Measurements from ENCODE around the gene NPRL2.

Gene NPRL2

DNA sequence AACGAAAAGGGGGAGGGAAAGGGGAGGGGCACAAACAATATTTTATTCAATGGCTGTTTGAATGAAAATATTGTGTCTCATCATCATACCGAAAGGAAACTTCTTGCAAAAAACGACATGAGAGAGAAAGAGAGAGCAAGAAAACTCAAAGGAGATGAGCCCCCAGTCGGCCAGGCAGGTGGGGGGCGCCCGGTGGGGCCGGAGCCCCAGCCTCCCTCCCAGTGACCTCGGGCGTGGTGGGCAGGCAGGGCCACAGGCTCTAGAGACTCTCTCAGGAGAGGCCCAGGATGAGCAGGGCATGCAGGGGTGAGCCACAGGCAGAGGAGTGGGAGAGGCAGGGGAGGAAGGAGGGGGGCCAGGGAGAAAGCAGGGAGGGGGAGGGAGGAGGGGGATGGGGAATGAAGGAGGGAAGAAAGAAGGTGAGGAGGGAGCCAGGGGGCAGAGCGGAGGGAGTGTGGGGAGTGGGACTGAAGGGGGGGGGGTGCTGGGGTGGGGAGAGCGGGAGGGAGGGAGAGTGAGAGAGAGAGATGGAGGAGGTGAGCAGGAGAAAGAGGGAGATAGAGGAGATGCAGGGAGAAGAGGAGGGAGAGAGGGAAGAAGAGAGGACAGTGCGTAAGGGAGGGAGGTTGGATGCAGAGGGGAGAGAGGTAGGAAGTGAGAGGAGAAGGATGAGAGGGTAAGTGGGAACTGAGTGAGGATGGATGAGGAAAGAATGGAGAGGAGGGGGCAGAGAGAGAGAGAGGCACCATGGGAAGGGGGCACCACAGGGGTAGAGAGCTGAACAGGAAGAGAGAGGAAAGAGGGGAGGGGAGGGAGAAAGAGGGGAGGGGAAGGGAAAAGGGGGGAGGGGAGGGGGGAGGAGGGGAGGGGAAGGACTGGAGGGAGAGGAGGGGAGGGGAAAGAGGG lies 22.8 kb upstream of the NPRL2 start:
- DNase-seq: no peak

GRCh38 chr3:50372349-50372748 lies 21.8 kb upstream of the NPRL2 start:
- DNase-seq: no peak

- DNase-seq: no peak
Measured at GRCh38 chr3:50371133-50371685, 20.6 kb upstream of the NPRL2 start.

DNA sequence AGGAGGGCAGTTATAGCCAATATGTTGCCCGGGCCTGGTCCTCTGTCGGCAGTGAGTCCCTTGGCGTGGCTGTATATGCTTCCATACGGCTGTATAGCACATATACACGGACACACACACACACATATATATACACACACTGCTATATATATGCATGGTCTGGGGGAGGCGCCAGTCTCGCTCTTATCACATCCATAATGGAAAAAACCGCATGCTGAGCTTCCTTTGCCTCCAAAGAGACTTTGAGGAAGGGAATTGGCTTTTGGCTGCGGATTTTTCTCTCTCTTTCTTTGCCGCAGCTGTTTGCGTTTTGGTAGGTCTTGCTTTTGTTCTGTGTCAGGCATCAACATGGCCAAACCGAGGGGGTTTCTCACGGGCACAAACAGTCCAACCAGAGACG lies 20.0 kb upstream of the NPRL2 start:
- peak; percentile 76 for DNase-seq

DNA sequence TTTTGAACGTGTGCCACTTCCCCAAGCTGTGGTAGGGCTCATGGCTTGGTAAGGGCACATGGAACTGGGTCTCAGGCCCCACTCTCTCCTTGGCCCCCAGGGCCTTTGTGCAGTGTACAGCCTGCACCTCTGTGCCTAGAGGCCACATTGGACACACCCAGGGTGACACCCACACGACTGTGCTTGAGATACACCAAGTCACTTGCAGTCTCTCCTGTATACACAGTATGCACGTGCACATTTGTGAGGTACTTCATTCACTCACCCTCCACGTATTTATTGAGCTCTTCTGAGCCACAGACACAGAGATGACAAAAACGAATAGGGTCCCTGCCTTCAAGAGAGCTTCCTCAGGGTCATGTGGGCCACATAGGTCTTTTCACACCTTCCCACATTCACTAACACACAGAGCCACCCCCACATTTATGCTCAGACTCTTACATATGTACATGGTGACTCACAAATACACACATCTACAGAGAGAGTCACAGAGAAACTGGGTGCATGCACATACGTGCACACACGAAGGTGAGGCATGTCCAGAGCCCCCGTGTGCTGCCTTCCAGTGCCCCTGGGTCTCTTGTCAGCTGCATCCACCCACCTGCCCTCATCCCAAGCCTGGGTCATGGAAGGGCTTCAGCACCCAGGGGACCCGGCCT lies 18.6 kb upstream of the NPRL2 start:
- DNase-seq: no peak

DNA sequence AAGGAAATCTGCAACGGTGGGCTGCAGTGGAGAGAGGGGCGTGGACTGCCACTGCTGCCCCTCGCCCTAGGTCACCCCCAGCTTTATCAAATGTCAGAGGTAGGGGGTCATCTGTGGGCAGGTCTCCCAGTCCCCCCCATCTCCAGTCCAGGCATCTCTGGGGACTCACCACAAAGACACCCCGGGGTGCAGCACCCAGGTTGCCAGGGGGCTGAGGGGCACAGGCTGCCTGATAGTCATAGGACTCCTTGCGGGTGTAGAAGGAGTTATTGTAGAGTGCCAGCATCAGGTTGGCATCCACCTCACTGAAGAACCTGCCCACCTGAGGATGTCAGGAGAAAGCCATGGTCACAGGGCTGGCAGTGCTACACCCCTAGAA lies 15.3 kb upstream of the NPRL2 start:
- no peak for DNase-seq

- peak; percentile 87 for DNase-seq
Measured at GRCh38 chr3:50365080-50365841, 14.7 kb upstream of the NPRL2 start.

GRCh38 chr3:50364573-50365079 lies 14.1 kb upstream of the NPRL2 start:
- DNase-seq: peak; percentile 59

GRCh38 chr3:50359760-50360110 lies 9.2 kb upstream of the NPRL2 start:
- no peak for DNase-seq

GRCh38 chr3:50358911-50359759 lies 8.6 kb upstream of the NPRL2 start, which contains the start of gene TMEM115:
Gene TMEM115, minus strand, starts transcription at chr3:50359521. Its CDS starts 458 bp downstream, at chr3:50359063.
- peak; percentile 99 for DNase-seq

DNA sequence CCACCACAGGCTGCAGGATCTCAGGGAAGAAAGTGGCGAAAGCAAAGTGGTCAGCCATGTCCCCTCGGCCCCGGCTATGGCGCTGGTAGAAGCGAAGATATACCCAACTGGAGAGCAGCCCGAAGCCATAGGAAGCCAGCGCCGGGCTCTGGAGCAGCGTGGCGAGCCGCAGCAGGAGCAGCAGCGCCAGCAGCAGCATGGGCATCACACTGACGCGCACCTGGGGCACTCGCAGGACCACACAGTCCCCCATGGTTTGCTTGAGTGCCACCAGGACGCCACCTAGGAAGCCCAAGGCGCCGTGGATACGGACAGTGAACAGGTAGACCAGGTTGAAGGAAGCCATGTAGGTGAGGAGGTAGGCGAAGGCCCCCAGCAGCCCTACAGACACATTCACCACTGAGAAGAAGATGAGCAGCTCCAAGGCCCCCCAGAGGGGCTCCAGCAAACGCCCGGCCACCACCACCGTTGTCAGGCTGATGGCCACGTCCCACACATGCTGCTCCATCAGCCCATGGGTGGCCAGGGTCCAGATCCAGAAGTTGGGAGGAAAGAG lies 7.9 kb upstream of the NPRL2 start:
- DNase-seq: no peak

DNA sequence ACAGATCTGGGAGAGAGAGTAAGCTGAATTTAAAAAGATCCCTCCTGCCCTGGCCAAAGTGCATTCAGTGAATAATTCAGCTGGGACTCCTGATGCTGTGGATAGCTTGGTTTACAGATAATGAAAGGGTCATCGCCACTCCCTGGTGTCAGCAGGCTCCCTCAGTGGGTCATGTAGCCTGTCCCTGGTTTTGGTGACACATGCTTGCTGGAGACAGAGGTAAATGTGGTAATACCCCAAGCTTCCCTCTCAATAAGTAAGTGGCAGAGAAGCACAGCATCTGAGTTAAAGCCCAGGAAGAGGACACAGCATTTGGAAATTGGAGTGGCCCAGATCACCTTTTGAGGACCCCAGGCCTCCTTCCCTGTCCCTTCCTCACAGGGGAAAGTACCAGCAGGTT lies 6.9 kb upstream of the NPRL2 start:
- no peak for DNase-seq

DNA sequence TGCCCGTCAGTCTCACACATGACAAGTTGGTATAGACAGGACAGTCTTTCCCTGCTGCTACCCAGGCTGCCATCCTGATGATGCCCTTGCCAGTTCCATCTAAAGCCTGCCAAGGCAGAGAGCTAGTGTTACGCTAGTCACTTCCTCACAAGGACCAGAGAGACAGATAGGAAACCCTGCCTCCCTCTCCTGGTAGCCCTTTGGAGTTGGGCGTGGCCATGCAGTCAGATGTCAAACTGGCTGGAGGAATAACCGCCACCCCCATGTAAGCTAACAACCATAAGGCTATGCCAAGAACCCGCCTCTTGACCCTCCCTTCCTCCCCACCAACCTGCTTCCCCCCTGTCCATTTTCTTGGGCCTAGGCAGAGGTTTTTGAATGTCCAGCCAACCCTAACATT lies 6.0 kb upstream of the NPRL2 start:
- DNase-seq: no peak

GRCh38 chr3:50355829-50356552 lies 5.4 kb upstream of the NPRL2 start:
- no peak for DNase-seq

DNA sequence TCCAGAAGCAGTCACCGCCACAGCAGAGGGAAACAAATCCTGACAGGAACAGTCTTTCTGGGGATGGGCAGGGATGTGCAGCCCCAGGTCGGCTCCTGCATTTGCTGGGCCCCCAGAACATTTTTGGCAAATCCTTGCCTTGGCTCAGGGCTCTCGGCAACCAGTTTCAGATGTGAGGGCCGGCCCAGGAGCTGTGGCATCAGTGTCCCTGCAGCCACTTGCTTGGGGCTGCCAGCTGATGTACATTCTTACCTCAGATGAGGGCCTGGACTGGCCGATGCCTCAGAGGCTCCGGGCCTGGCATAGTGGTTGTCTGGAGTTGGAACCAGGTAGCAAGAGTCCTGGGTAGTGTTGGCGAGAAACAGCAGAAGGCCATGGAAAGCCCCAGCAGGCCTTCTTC lies 4.3 kb upstream of the NPRL2 start:
- no peak for DNase-seq

DNA sequence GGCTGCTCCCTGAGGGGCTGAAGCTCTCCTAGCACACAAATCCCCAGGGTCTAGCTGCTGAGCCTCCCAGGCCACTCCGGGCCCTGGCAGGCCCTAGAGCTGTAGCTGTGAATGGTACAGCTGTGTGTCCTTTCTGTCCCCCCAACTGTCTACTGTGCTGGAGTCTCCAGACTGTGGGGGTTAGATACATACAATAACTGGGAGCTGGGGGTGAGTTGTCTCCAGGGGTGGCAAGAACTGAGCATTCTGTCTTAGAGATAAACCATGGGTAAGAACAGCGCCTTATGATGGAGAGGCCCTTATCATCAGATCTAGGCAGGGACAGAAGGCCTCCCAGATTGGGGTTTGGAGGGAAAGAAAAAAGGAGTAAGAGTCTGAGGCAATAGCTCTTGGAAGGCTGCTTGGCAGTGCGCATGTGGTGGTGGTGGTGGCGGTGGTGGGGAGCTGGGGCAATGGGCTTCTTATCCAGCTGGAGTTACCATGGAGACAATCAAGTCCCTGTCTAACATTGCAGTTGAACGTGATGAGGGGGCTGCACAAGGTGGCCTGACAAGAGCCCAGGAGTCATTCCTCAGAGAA lies 3.7 kb upstream of the NPRL2 start:
- no peak for DNase-seq

DNA sequence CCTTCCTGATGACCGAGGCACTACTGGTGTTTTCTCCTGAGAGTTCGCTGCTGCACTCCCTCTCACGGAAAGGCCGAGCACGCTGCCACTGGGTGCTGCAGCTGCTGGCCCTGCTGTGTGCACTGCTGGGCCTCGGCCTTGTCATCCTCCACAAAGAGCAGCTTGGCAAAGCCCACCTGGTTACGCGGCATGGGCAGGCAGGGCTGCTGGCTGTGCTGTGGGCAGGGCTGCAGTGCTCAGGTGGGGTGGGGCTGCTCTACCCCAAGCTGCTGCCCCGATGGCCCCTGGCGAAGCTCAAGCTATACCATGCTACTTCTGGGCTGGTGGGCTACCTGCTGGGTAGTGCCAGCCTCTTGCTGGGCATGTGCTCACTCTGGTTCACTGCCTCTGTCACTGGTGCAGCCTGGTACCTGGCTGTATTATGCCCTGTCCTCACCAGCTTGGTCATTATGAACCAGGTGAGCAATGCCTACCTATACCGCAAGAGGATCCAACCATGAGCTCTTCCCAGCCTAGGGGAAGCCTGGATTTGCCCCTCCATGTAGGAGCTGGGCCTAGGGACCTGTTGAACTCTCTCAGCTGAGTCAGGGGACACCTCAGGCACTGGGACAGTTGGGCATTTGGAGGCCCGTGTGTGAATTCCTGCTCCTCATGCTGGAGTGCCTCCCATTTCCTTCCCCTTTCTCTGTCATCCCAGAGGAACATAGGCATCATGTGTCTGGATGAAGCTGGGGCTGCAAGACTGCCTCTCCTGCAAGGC lies 2.9 kb upstream of the NPRL2 start:
- no peak for DNase-seq

GRCh38 chr3:50352781-50353180 lies 2.2 kb upstream of the NPRL2 start:
- DNase-seq: no peak

DNA sequence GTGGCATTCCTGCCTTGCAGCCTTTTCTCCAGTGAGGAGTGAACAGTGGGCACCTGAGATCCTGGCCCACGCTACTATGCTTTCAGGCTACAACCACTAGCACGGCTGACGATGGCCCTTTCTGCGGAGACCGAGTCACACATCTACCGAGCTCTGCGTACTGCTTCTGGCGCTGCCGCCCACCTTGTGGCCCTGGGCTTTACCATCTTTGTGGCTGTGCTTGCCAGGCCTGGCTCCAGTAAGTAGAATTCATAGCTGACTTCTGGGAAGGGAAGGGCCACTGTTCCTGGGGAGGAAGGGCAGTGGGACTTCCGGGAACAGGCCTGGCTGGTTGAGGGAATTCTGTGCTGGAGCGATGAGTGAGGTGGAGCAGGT lies 735 bp upstream of the NPRL2 start:
- no peak for DNase-seq

DNA sequence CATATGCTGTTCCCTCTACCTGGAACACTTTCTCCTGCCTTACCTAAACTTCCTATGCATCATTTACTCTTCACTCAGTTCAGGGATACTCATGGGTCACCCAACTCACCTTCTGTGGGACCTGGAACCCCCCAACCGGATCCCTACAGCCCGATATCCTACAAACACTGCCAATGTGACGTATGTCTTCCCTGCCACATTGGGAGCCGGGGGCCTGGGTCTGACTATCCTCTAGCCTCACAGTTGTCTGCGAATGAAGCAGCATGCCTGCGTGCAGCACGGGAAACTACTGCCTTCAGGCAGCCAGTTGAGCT lies 405 bp downstream of the NPRL2 start:
- DNase-seq: no peak

All from left hindlimb (tissue), 1 donor.